Activated CD4-positive, alpha-beta T cell treated with anti-CD3 and anti-CD28 coated beads, Interleukin-2, amount 50 U/mL, for 16 hours (primary cell): ENCODE data around the gene TMCC1.
"Not testable (repeated sequence)": the region's sequence is repeated elsewhere in the genome, so short reads cannot be mapped to it uniquely, and the experiment has no call there.

Experiments
- DNase-seq: peaks from one replicate; pipeline ENCODE4 v3.0.0-alpha.2; 2020

TMCC1 gene

GRCh38 chr3:129890891-129891290 is 2.6 kb downstream of the TMCC1 start:
- no peak for DNase-seq

DNA sequence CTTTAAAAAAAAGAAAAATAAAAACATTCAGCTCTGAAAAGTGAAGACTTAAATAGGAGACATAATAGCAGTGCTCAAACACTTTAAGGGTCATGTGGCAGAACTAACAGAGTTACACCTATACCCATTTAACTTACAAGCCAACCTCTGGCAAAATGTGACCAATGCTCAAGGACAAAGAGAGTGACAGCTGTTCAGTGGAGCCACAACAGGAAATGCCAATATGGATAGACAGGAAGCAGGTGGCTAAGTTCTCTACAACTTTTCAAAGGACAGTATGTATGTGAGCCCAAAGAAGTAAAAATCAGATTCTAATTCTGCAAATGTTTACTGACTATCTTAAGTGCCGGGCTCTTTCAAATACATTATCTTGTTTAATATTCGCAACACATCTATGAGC is 3.4 kb downstream of the TMCC1 start:
- peak; percentile 18 for DNase-seq

DNA sequence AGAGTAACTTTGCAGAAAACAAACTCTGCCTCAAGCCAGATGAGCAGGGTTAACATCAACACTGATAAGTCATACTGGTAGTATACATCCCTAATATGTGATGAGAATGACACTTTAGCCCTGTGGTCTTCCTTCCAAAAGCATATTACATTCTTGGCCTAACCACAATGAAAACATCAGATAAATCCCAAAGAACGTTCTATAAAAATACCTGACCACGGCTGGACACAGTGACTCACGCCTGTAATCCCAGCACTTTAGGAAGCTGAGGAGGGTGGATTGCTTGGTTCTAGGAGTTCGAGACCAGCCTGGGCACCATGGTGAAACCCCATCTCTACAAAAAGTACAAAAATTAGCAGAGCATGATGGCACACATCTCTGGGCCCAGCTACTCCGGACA is 4.7 kb downstream of the TMCC1 start:
- DNase-seq = no peak

- no peak for DNase-seq
Measured at GRCh38 chr3:129881261-129881660, 12.2 kb downstream of the TMCC1 start.

DNA sequence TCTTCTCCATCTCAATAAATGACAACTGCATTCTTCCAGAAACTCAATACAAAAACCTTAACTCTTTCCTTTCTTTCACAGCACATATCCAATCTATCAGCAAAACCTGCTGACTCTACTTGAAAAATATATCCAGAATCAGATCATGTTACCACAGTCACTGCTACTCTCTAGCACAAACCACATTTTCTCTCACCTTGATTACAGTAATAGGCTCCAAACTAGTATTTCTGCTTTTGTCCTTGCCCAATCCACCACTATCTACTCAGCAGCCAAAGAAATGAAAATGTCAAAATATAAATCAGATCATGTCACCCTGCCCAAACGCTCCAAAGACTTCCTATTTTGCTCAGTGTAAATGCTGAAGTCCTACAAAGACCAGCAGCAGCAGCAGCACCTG is 15.2 kb downstream of the TMCC1 start:
- no peak for DNase-seq

GRCh38 chr3:129874479-129874878 is 19.0 kb downstream of the TMCC1 start:
- DNase-seq = not testable (repeated sequence)

DNA sequence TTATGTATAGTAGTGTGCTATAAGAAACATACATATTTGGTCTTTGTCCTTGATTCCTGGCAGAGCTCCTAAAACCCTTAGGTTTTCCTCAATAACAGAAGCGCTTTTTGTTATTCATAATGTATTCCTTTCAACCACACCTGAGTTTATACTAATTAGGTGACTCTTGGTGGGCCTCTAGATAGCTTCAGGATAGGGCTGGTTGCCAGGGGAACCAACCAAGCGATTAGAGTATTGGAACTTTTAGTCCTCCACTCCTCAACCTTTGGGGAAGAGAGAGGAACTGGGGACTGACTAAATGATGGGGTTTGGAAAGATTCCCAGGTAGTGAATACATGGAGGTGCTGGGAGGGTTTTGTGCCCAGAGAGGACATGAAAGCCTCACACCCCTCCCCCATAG is 24.6 kb downstream of the TMCC1 start:
- DNase-seq = no peak

DNA sequence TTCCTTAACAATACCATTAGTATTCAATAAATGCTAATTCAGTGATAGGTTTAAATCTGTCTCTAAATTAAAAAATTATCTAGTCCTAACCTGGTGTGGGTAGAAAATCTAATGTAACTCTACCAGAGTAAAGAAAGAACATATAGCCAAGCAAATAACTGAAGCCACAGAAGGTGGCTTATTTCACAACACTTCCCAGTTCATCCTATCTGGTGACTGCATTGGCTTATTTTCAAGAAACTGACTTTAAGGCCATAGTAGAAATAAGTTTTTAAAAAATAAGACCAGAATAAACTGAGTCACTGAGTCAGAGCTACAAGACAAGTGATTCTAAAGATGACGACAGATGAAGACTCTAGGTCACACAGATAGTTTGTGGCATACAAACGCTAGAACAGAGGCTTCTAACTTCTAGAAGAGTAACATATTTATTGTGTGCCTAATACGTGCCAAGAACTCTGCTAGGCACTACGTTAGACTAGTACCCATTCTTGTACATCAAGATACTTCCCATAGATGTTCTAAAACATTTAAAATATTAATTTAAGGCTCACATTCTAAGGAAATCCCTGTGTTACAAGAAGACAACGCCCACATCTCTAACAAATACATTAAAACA is 25.9 kb downstream of the TMCC1 start:
- DNase-seq = no peak

- no peak for DNase-seq
Measured at GRCh38 chr3:129865806-129866205, 27.7 kb downstream of the TMCC1 start.

DNA sequence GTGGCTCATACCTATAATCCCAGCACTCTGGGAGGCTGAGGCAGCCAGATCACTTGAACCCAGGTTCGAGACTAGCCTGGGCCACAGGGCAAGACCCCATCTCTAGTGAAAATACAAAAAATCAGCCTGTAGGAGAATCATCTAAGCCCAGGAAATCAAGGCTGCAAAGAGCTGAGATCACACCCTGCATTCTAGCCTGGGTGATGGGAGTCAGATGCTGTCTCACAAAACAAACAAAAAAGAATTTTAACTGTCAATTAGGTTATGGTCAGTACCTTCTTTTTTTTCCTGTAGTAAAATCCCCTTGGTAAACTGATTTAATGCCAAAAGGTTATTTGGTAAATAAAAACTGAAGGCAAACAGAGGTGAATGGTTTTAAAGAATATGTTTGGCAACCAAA is 29.0 kb downstream of the TMCC1 start:
- DNase-seq = no peak

- DNase-seq = no peak
Measured at GRCh38 chr3:129859272-129859671, 34.2 kb downstream of the TMCC1 start.

GRCh38 chr3:129857899-129858298 is 35.6 kb downstream of the TMCC1 start:
- DNase-seq = no peak

- DNase-seq = not testable (repeated sequence)
Measured at GRCh38 chr3:129856790-129857189, 36.7 kb downstream of the TMCC1 start.

- DNase-seq = peak; percentile 53
Measured at GRCh38 chr3:129855832-129856419, 37.6 kb downstream of the TMCC1 start.

DNA sequence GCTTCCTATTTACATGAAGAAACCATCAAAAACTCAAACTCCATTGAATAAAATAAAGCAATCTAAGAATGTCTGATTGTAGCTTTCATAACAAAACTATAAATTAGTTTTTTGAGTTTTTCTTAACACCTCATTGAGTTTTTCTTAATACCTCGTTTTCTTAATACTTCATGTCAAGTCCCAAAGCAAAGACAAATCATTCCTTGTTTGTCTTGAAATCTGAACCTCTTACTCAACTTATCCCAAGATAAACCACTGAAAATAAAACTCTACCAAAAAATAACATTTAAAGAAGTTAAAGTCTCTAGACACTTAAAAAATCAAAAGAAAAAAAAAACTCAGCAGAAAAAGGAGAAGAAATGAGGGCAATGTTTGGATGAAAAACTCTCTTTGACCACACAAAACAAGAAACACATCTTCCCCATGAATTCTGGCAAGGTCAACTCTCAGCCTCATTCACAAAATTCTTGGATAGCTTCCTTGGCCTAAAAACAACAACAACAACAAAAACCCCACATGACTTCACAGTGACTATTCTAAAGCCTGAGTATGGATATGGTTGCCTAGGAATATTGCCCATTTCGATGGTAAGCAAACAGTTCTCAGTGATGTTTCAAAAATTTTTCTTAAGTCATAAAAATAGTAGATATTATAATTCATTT is 38.2 kb downstream of the TMCC1 start:
- DNase-seq = no peak

DNA sequence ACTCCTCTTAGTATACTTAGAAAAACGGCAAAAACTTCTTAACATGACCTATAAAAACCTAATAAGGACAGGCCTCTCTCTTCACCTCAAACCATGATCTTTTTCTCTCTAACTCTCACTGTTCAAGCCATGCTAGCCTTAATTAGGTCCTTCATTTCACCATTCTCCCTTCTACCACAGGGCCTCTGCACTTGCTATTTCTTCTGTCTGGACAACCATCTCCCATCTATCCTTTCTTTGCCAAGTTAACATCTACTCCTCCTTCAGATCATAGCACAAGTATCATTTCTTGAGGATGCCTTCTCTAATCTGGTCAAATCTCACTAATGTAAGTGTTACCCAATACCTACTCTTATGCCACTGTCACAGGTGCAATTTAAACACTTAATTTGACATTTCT is 39.1 kb downstream of the TMCC1 start:
- DNase-seq = no peak

- no peak for DNase-seq
Measured at GRCh38 chr3:129845956-129846355, 47.6 kb downstream of the TMCC1 start.

- DNase-seq = no peak
Measured at GRCh38 chr3:129840707-129841360, 52.7 kb downstream of the TMCC1 start.

- DNase-seq = no peak
Measured at GRCh38 chr3:129838086-129838485, 55.4 kb downstream of the TMCC1 start.

GRCh38 chr3:129837065-129837642 is 56.4 kb downstream of the TMCC1 start:
- DNase-seq = no peak

- DNase-seq = no peak
Measured at GRCh38 chr3:129836381-129837064, 57.0 kb downstream of the TMCC1 start.

DNA sequence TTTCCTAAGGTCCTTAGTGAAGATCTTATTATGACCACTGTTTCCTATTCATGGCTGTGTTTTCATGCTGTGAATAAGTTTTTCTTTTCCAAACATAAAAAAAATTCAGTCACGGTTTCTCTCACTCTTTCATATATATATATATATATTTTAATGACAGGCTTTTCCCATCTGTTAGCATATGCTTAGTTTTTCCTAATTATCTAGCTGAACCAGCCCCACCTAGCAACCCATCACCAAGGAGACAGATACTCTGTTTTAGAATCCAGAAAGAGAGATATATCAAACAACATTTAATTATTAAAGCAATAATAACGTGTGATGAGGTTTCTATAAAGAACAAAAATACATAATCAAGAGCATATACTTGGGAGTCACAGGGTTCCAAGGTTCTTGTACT is 58.3 kb downstream of the TMCC1 start:
- DNase-seq = no peak

- DNase-seq = no peak
Measured at GRCh38 chr3:129834580-129834979, 58.9 kb downstream of the TMCC1 start.
